ENCODE measurements around the gene KAZN. TPM values are rescaled to one million over a fixed set of nuclear protein-coding genes. Genes with fewer than 3 reads are reported as not detected.

Gene KAZN
- total and polyA plus RNA-seq, 2 experiments from 2014 or later, result 7.9 to 15.6 TPM

DNA sequence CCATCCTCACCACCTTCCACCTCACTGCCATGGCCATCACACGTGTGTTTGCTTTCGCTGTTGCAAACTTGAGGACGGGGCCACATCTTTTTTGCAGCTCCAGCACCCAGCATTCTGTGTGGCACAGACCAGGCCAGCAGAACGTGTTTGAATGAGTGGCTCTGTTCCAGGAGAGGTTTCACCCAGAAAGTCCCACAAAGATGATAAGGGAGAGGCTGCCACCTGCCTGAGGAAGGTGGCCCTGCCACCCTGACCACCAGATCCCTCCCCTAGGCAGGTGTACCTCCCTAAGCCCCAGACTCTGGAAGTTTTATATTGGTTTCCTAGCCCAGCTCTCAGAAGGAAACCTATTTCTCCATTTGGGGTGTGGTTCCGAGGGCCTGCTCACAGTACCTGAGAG lies 252.1 kb downstream of the KAZN start:
- no peaks in the 10 kb centered on the region for H3K9me3 ChIP-seq (ENCODE audit: low read depth)
- no peaks in the 10 kb centered on the region for H3K9me2 ChIP-seq (replicated peaks; ENCODE audit: insufficient read depth)
- no peaks in the 10 kb centered on the region for H3K79me2 ChIP-seq
- no peak overlapping the region for H3K4me3 ChIP-seq
- 88% methylated on average over 5 of the region's 5 CpGs for WGBS (ENCODE audit: low lambda C conversion rate, missing lambda C conversion rate)
- H3K4me2 ChIP-seq, result no peak overlapping the region
- no peaks in the 10 kb centered on the region for H3K4me1 ChIP-seq (ENCODE audit: insufficient read depth)
- no peaks in the 10 kb centered on the region for H4K20me1 ChIP-seq (ENCODE audit: insufficient read depth, poor library complexity, severe bottlenecking)
- no peak overlapping the region for H2AFZ ChIP-seq
- DNase-seq (ENCODE audit: low spot score), result peak; percentile 24
- no peaks in the 10 kb centered on the region for H3K27me3 ChIP-seq
- H3K27ac ChIP-seq, result no peak overlapping the region
- H3K36me3 ChIP-seq (replicated peaks; ENCODE audit: insufficient read depth, low read depth), result no peaks in the 10 kb centered on the region
- TF ChIP-seq EZH2 (IDR thresholded peaks at IDR 0.05; ENCODE audit: borderline replicate concordance), result no peak
- TF ChIP-seq, protein P1, sequence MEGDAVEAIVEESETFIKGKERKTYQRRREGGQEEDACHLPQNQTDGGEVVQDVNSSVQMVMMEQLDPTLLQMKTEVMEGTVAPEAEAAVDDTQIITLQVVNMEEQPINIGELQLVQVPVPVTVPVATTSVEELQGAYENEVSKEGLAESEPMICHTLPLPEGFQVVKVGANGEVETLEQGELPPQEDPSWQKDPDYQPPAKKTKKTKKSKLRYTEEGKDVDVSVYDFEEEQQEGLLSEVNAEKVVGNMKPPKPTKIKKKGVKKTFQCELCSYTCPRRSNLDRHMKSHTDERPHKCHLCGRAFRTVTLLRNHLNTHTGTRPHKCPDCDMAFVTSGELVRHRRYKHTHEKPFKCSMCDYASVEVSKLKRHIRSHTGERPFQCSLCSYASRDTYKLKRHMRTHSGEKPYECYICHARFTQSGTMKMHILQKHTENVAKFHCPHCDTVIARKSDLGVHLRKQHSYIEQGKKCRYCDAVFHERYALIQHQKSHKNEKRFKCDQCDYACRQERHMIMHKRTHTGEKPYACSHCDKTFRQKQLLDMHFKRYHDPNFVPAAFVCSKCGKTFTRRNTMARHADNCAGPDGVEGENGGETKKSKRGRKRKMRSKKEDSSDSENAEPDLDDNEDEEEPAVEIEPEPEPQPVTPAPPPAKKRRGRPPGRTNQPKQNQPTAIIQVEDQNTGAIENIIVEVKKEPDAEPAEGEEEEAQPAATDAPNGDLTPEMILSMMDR (IDR thresholded peaks at IDR 0.05; ENCODE audit: poor library complexity), result peak; percentile 25

DNA sequence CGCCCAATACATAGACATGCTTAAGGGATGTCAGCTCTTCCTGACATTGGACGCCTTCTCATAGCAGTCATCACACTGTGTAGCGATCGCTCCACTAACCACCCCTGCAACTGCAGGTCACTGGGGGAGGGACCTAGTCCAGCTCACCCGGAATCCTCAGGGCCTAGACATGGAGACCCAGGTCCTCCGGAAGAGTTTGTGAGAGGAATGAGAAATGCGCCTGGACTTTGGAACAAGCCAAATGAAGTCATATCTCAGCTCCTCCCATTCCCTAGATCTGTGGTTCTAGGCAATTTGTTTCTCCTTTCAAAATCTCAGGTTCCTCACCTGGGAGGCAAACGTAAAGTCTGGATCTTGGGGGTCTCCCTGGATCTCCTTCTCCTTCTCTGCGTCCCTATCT lies 253.3 kb downstream of the KAZN start:
- H3K27me3 ChIP-seq, result no peaks in the 10 kb centered on the region

DNA sequence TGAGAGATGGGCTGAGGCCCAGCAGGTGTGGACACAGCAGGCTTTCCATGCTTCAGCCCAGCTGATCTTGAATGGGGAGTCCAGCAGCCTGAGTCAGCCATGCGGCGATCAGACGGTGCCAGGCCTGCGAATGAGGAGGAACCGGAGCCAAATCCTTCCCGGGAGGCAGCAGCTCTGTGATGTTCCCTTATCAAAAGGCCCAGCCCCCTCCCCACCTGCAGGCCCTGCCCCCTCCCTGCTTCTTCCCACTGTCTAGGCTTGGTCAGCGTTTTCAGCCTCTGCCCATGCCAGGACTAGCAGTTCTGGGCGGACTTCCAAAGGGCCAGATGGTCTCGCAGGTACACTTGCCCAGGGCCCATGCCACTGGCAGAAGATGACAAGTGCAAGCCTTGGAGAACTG lies 253.8 kb downstream of the KAZN start:
- WGBS (ENCODE audit: low lambda C conversion rate, missing lambda C conversion rate), result 89% methylated on average over 9 of the region's 9 CpGs
- no peak overlapping the region for H3K27ac ChIP-seq
- H3K4me2 ChIP-seq, result no peak overlapping the region
- TF ChIP-seq EZH2phosphoT487 (IDR thresholded peaks at IDR 0.05; ENCODE audit: low read depth, severe bottlenecking, unreplicated experiment), result no peak
- TF ChIP-seq, protein P1 (IDR thresholded peaks at IDR 0.05; ENCODE audit: poor library complexity), result no peak
- TF ChIP-seq EZH2 (IDR thresholded peaks at IDR 0.05; ENCODE audit: borderline replicate concordance), result no peak
- no peaks in the 10 kb centered on the region for H3K9me3 ChIP-seq (ENCODE audit: low read depth)
- H3K4me3 ChIP-seq, result no peak overlapping the region
- no peaks in the 10 kb centered on the region for H3K36me3 ChIP-seq (replicated peaks; ENCODE audit: insufficient read depth, low read depth)
- H3K27me3 ChIP-seq, result no peaks in the 10 kb centered on the region
- no peak for DNase-seq (ENCODE audit: low spot score)
- no peaks in the 10 kb centered on the region for H3K9me2 ChIP-seq (replicated peaks; ENCODE audit: insufficient read depth)
- H3K79me2 ChIP-seq, result no peaks in the 10 kb centered on the region
- no peaks in the 10 kb centered on the region for H4K20me1 ChIP-seq (ENCODE audit: insufficient read depth, poor library complexity, severe bottlenecking)
- H3K4me1 ChIP-seq (ENCODE audit: insufficient read depth), result no peaks in the 10 kb centered on the region
- no peak overlapping the region for H2AFZ ChIP-seq

More for the DNA sequence above, 253.3 kb downstream of the KAZN start:
- TF ChIP-seq EZH2phosphoT487 (IDR thresholded peaks at IDR 0.05; ENCODE audit: low read depth, severe bottlenecking, unreplicated experiment), result no peak
- TF ChIP-seq EZH2 (IDR thresholded peaks at IDR 0.05; ENCODE audit: borderline replicate concordance), result no peak
- TF ChIP-seq, protein P1 (IDR thresholded peaks at IDR 0.05; ENCODE audit: poor library complexity), result no peak
- H3K9me3 ChIP-seq (ENCODE audit: low read depth), result no peaks in the 10 kb centered on the region
- H3K4me3 ChIP-seq, result no peak overlapping the region
- no peaks in the 10 kb centered on the region for H3K4me1 ChIP-seq (ENCODE audit: insufficient read depth)
- H3K79me2 ChIP-seq, result no peaks in the 10 kb centered on the region
- H3K9me2 ChIP-seq (replicated peaks; ENCODE audit: insufficient read depth), result no peaks in the 10 kb centered on the region
- H3K27ac ChIP-seq, result no peak overlapping the region
- H2AFZ ChIP-seq, result no peak overlapping the region
- no peaks in the 10 kb centered on the region for H4K20me1 ChIP-seq (ENCODE audit: insufficient read depth, poor library complexity, severe bottlenecking)
- no peaks in the 10 kb centered on the region for H3K36me3 ChIP-seq (replicated peaks; ENCODE audit: insufficient read depth, low read depth)
- no peak for DNase-seq (ENCODE audit: low spot score)
- WGBS (ENCODE audit: low lambda C conversion rate, missing lambda C conversion rate), result 98% methylated on average over 9 of the region's 9 CpGs
- H3K4me2 ChIP-seq, result no peak overlapping the region

DNA sequence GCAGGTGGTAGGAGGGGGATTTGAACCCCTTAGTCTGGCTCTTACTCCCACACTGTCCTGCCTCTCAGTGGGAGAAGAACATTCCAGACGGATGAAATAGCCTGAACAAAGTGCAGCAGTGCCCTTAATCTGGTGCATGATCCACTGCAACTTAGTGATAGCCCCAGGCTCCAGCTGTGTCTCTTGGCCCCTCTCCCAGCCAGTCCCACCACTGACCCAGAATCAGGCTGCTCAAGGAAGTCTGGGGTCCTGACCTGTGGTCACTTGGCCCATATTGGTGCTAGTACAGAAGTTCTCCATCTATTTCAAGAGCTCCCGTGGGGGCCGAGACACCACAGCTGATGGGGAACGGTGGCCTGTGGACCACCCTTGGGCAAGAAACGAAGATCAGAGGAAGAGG lies 255.0 kb downstream of the KAZN start:
- Histone ChIP-seq H3K4me2 (no peak overlapping the region), H2AFZ (no peak overlapping the region), H3K4me1 (ENCODE audit: insufficient read depth) (no peaks in the 10 kb centered on the region), H3K4me3 (no peak overlapping the region), H3K27me3 (no peaks in the 10 kb centered on the region), H3K9me2 (replicated peaks; ENCODE audit: insufficient read depth) (no peaks in the 10 kb centered on the region), H3K9me3 (ENCODE audit: low read depth) (no peaks in the 10 kb centered on the region), H3K79me2 (no peaks in the 10 kb centered on the region), H3K27ac (no peak overlapping the region), H3K36me3 (replicated peaks; ENCODE audit: insufficient read depth, low read depth) (no peaks in the 10 kb centered on the region), H4K20me1 (ENCODE audit: insufficient read depth, poor library complexity, severe bottlenecking) (no peaks in the 10 kb centered on the region)
- 93% methylated on average over 5 of the region's 5 CpGs for WGBS (ENCODE audit: low lambda C conversion rate, missing lambda C conversion rate)
- DNase-seq (ENCODE audit: low spot score), result no peak
- TF ChIP-seq, protein P1 (IDR thresholded peaks at IDR 0.05; ENCODE audit: poor library complexity), result no peak
- TF ChIP-seq EZH2 (IDR thresholded peaks at IDR 0.05; ENCODE audit: borderline replicate concordance) (no peak), EZH2phosphoT487 (IDR thresholded peaks at IDR 0.05; ENCODE audit: low read depth, severe bottlenecking, unreplicated experiment) (no peak)
